WTC11 (cell line): Measurements from ENCODE around the gene KDM4B. TPM values are rescaled to one million over a fixed set of nuclear protein-coding genes. Genes with fewer than 3 reads are reported as not detected.
A peak's percentile ranks its signal among the peaks of the same experiment; 100 is the strongest.
"Not testable (repeated sequence)": the region's sequence is repeated elsewhere in the genome, so short reads cannot be mapped to it uniquely, and the experiment has no call there.

Source experiments
- ATAC-seq: fragments of 200-7000 bp; cut with Tn5 transposase; 2 replicates; pipeline ENCODE4 v1.10.0; 2021; ENCODE audit warnings: mild to moderate bottlenecking, moderate library complexity
- CTCF ChIA-PET: fragments of 300-600 bp; sonication (Branson Sonifier 250); formaldehyde crosslinking; loops from one replicate; lab custom pipeline; 2021; ENCODE audit warnings: antibody characterized with exemption; lab: Charles Lee
- POLR2A ChIA-PET: fragments of 350-600 bp; sonication (Branson Sonifier 250); formaldehyde crosslinking; loops from one replicate; lab custom pipeline; 2021; ENCODE audit warnings: antibody characterized with exemption; lab: Charles Lee
- DNase-seq: peaks from one replicate; pipeline ENCODE4 v3.0.0; 2021; ENCODE audit warnings: low spot score
- H3K27ac Mint-ChIP-seq: 2 replicates; pipeline ENCODE4 v1.8.0; 2021; ENCODE audit warnings: mixed read lengths
- H3K27me3 Mint-ChIP-seq: 2 replicates; pipeline ENCODE4 v1.8.0; 2021; ENCODE audit warnings: low read depth, mild to moderate bottlenecking, moderate library complexity, mixed read lengths
- H3K36me3 Mint-ChIP-seq: 2 replicates; pipeline ENCODE4 v1.8.0; 2021; ENCODE audit warnings: mixed read lengths
- H3K4me1 Mint-ChIP-seq: 2 replicates; pipeline ENCODE4 v1.8.0; 2022; ENCODE audit warnings: mixed read lengths
- H3K4me3 Mint-ChIP-seq: 2 replicates; pipeline ENCODE4 v1.8.0; 2021; ENCODE audit warnings: mild to moderate bottlenecking, moderate library complexity, mixed read lengths
- H3K9me3 Mint-ChIP-seq: 2 replicates; pipeline ENCODE4 v1.8.0; 2021; ENCODE audit warnings: mixed read lengths
- ETV6 ChIP-seq: sonication (generic); formaldehyde crosslinking; IDR thresholded peaks from 2 replicates; pipeline ENCODE4 v1.8.1; 2022; ENCODE audit warnings: mild to moderate bottlenecking, missing genetic modification reagents
- MXD4 ChIP-seq: fragments of 250-450 bp; sonication (Bioruptor Pico); IDR thresholded peaks from 2 replicates; pipeline ENCODE4 v1.8.0; 2021; ENCODE audit warnings: mild to moderate bottlenecking, moderate library complexity, borderline replicate concordance
- NR1H2 ChIP-seq: sonication (generic); formaldehyde crosslinking; IDR thresholded peaks from 2 replicates; pipeline ENCODE4 v1.9.0; 2021; ENCODE audit warnings: mild to moderate bottlenecking, moderate library complexity, missing genetic modification reagents
- NR3C1 ChIP-seq: sonication (generic); formaldehyde crosslinking; conservative IDR thresholded peaks from 2 replicates; pipeline ENCODE4 v1.8.1; 2023; ENCODE audit warnings: low read depth, mild to moderate bottlenecking, missing genetic modification reagents
- OVOL2 ChIP-seq: fragments of 250-450 bp; sonication (Bioruptor Pico); IDR thresholded peaks from 2 replicates; pipeline ENCODE4 v1.9.0; 2021; ENCODE audit warnings: mild to moderate bottlenecking, borderline replicate concordance
- ZNF416 ChIP-seq: fragments of 250-450 bp; sonication (Bioruptor Pico); IDR thresholded peaks from 2 replicates; pipeline ENCODE4 v1.9.0; 2021; ENCODE audit warnings: mild to moderate bottlenecking, inconsistent platforms
- ZNF671 ChIP-seq: fragments of 250-450 bp; sonication (Bioruptor Pico); IDR thresholded peaks from 2 replicates; pipeline ENCODE4 v1.8.0; 2021; ENCODE audit warnings: mild to moderate bottlenecking
- total RNA-seq: library from RNA; stranded (reverse); gene quantifications from 3 replicates; pipeline ENCODE4 v1.2.3, GENCODE V29; 2021
- TF ChIP-seq, protein P1 (sequence below): sonication (generic); formaldehyde crosslinking; IDR thresholded peaks from 2 replicates; pipeline ENCODE4 v1.8.1; 2022; ENCODE audit warnings: low read depth, mild to moderate bottlenecking, moderate library complexity, missing genetic modification reagents, borderline replicate concordance
- TF ChIP-seq, protein P2 (sequence below): fragments of 250-450 bp; sonication (Bioruptor Pico); IDR thresholded peaks from 2 replicates; pipeline ENCODE4 v1.8.0; 2021; ENCODE audit warnings: mild to moderate bottlenecking
- TF ChIP-seq, protein P3 (sequence below): sonication (generic); formaldehyde crosslinking; IDR thresholded peaks from 2 replicates; pipeline ENCODE4 v1.8.1; 2023; ENCODE audit warnings: mild to moderate bottlenecking, missing genetic modification reagents, borderline replicate concordance
- TF ChIP-seq, protein P4 (sequence below): sonication (generic); formaldehyde crosslinking; IDR thresholded peaks from 2 replicates; pipeline ENCODE4 v1.8.1; 2022; ENCODE audit warnings: mild to moderate bottlenecking, moderate library complexity, missing genetic modification reagents
- TF ChIP-seq, protein P5 (sequence below): fragments of 250-450 bp; sonication (Bioruptor Pico); IDR thresholded peaks from 2 replicates; pipeline ENCODE4 v1.9.0; 2021; ENCODE audit warnings: mild to moderate bottlenecking, borderline replicate concordance

KDM4B gene
- total RNA-seq, 1 experiment from 2014 or later, result 43.2 TPM

DNA sequence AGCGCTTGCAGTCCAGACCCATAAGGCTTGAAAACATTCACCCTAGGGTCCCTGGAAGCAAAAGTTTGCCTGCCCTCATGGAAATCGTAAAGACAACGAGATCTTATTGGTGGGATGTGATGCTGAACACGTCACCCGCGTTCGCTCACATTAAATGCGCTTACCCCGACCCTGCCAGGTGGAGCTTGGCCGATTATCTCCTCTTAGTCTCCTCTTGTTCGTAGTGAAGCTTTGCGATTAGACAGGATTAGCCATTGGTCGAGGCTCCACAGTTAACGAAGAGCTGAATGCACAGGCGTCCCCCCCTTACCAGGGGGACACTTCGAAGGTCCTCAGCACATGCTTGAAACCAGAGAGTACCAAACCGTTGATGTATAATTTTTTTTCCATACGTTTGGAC, 16.0 kb upstream of the KDM4B start:
- POLR2A ChIA-PET, result no interaction called here
- Mint-ChIP-seq H3K9me3 (no peaks in the 10 kb centered on the region), H3K4me3 (no peak overlapping the region), H3K27me3 (no peaks in the 10 kb centered on the region), H3K36me3 (peaks cover 45% of the 10 kb centered on the region), H3K4me1 (no peaks in the 10 kb centered on the region), H3K27ac (no peak overlapping the region)
- no peak for DNase-seq
- CTCF ChIA-PET, result interaction anchor here (1.0 kb wide), 1 partner anchor 144 kb away, joined by 3 read pairs; no protein-coding TSS in a partner anchor
- TF ChIP-seq, protein P1, sequence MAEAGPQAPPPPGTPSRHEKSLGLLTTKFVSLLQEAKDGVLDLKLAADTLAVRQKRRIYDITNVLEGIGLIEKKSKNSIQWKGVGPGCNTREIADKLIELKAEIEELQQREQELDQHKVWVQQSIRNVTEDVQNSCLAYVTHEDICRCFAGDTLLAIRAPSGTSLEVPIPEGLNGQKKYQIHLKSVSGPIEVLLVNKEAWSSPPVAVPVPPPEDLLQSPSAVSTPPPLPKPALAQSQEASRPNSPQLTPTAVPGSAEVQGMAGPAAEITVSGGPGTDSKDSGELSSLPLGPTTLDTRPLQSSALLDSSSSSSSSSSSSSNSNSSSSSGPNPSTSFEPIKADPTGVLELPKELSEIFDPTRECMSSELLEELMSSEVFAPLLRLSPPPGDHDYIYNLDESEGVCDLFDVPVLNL (CRISPR knock-in tag), result no peak
- no peak for ATAC-seq

DNA sequence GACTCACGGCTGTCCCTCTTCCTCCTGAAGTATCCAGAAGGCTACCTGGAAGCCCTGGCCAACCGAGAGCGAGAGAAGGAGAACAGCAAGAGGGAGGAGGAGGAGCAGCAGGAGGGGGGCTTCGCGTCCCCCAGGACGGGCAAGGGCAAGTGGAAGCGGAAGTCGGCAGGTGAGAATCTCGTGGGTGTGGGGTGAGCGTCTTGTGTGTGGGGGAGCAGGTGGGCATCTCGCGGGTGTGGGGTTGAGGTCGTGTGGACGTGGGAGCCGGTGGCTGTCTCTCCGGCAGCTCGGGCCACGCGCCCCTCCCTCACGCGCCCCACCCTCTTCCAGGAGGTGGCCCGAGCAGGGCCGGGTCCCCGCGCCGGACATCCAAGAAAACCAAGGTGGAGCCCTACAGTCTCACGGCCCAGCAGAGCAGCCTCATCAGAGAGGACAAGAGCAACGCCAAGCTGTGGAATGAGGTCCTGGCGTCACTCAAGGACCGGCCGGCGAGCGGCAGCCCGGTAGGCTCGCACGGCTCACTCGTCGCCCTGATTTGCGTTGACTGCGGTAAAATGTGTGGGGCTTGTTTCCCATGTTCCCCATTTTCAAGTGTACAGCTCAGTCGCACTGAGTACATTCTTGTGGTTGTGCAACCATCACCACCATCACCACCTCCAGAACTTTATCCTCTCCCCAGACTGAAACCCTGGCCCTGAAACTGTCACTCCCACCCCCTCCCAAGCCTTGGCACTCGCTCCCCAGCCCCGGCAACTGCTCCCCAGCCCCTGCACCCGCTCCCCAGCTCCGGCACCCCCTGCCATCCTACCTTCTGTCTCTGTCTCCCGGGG, 14.4 kb upstream of the KDM4B start:
- H3K27ac Mint-ChIP-seq, result peak overlapping the region; percentile 45; the same call in 1 of the 2 replicates
- POLR2A ChIA-PET, H3K27me3 Mint-ChIP-seq, H3K4me1 Mint-ChIP-seq, DNase-seq, H3K4me3 Mint-ChIP-seq, CTCF ChIA-PET, H3K9me3 Mint-ChIP-seq, ATAC-seq: not testable (repeated sequence)
- peaks cover 38% of the 10 kb centered on the region for H3K36me3 Mint-ChIP-seq

DNA sequence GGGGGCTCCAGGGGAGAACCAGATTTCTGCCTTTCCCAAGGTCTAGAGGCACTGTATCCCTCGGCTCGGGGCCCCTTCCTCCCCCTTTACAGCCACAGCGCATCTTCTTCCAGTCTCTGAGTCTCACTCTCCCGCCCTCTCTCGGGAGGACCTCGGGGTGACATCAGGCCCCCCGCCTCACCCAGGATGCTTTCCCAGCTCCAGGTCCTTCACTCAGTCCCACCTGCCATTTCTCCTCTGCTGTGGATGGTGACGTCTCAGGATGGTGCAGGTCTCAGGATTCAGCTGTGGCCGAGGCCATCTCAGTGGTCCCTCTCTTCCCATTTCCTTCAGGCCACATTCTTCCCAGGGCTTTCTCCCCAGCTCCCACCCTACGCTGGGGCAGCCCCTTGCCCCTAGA, 13.6 kb upstream of the KDM4B start:
- DNase-seq (no peak), ATAC-seq (no peak)
- Mint-ChIP-seq H3K36me3 (peaks cover 39% of the 10 kb centered on the region), H3K4me1 (no peaks in the 10 kb centered on the region), H3K27me3 (no peaks in the 10 kb centered on the region), H3K9me3 (no peaks in the 10 kb centered on the region), H3K4me3 (no peak overlapping the region), H3K27ac (0 out of 2 replicates have a peak overlapping the region, but pooled peaks have one; percentile 36)
- TF ChIP-seq NR1H2, result no peak
- no peak for TF ChIP-seq ETV6 (CRISPR knock-in tag)
- no peak for TF ChIP-seq OVOL2 (CRISPR knock-in tag)
- TF ChIP-seq, protein P2, sequence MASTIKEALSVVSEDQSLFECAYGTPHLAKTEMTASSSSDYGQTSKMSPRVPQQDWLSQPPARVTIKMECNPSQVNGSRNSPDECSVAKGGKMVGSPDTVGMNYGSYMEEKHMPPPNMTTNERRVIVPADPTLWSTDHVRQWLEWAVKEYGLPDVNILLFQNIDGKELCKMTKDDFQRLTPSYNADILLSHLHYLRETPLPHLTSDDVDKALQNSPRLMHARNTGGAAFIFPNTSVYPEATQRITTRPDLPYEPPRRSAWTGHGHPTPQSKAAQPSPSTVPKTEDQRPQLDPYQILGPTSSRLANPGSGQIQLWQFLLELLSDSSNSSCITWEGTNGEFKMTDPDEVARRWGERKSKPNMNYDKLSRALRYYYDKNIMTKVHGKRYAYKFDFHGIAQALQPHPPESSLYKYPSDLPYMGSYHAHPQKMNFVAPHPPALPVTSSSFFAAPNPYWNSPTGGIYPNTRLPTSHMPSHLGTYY (CRISPR knock-in tag), result no peak
- no peak for TF ChIP-seq MXD4
- TF ChIP-seq, protein P3, sequence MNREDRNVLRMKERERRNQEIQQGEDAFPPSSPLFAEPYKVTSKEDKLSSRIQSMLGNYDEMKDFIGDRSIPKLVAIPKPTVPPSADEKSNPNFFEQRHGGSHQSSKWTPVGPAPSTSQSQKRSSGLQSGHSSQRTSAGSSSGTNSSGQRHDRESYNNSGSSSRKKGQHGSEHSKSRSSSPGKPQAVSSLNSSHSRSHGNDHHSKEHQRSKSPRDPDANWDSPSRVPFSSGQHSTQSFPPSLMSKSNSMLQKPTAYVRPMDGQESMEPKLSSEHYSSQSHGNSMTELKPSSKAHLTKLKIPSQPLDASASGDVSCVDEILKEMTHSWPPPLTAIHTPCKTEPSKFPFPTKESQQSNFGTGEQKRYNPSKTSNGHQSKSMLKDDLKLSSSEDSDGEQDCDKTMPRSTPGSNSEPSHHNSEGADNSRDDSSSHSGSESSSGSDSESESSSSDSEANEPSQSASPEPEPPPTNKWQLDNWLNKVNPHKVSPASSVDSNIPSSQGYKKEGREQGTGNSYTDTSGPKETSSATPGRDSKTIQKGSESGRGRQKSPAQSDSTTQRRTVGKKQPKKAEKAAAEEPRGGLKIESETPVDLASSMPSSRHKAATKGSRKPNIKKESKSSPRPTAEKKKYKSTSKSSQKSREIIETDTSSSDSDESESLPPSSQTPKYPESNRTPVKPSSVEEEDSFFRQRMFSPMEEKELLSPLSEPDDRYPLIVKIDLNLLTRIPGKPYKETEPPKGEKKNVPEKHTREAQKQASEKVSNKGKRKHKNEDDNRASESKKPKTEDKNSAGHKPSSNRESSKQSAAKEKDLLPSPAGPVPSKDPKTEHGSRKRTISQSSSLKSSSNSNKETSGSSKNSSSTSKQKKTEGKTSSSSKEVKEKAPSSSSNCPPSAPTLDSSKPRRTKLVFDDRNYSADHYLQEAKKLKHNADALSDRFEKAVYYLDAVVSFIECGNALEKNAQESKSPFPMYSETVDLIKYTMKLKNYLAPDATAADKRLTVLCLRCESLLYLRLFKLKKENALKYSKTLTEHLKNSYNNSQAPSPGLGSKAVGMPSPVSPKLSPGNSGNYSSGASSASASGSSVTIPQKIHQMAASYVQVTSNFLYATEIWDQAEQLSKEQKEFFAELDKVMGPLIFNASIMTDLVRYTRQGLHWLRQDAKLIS (CRISPR knock-in tag), result no peak
- TF ChIP-seq, protein P4, sequence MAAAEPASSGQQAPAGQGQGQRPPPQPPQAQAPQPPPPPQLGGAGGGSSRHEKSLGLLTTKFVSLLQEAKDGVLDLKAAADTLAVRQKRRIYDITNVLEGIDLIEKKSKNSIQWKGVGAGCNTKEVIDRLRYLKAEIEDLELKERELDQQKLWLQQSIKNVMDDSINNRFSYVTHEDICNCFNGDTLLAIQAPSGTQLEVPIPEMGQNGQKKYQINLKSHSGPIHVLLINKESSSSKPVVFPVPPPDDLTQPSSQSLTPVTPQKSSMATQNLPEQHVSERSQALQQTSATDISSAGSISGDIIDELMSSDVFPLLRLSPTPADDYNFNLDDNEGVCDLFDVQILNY (CRISPR knock-in tag), result no peak
- no peak for TF ChIP-seq ZNF416 (CRISPR knock-in tag)
- POLR2A ChIA-PET, result no interaction called here
- CTCF ChIA-PET, result no interaction called here

DNA sequence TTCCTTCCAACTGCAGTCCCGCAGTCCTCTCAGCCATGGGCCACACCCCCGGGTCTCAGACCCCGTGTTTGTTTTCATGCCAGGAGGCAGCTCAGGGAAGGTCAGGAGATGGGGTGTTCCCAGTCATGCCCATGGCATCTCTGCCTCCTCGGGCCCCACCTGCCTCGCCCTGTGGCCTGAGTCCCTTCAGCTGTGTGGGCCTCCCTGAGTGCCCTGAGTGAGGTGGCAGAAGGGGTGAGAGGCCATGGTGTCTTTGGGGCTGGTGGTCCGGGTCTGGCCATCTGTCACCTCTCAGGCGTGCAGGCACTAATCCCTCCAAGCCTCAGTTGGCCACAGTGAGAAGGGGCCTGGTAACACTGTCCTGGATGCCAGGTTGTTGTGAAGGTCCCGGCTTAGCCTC, 10.9 kb upstream of the KDM4B start:
- CTCF ChIA-PET, result no interaction called here
- H3K4me1 Mint-ChIP-seq, result no peaks in the 10 kb centered on the region
- no peak overlapping the region for H3K27ac Mint-ChIP-seq
- POLR2A ChIA-PET, result no interaction called here
- H3K4me3 Mint-ChIP-seq, result no peak overlapping the region
- DNase-seq (no peak), ATAC-seq (no peak)
- H3K9me3 Mint-ChIP-seq, result no peaks in the 10 kb centered on the region
- H3K27me3 Mint-ChIP-seq, result no peaks in the 10 kb centered on the region
- peaks cover 36% of the 10 kb centered on the region for H3K36me3 Mint-ChIP-seq
- TF ChIP-seq NR3C1 (CRISPR knock-in tag) (no peak), ZNF671 (CRISPR knock-in tag) (no peak)
- TF ChIP-seq, protein P5, sequence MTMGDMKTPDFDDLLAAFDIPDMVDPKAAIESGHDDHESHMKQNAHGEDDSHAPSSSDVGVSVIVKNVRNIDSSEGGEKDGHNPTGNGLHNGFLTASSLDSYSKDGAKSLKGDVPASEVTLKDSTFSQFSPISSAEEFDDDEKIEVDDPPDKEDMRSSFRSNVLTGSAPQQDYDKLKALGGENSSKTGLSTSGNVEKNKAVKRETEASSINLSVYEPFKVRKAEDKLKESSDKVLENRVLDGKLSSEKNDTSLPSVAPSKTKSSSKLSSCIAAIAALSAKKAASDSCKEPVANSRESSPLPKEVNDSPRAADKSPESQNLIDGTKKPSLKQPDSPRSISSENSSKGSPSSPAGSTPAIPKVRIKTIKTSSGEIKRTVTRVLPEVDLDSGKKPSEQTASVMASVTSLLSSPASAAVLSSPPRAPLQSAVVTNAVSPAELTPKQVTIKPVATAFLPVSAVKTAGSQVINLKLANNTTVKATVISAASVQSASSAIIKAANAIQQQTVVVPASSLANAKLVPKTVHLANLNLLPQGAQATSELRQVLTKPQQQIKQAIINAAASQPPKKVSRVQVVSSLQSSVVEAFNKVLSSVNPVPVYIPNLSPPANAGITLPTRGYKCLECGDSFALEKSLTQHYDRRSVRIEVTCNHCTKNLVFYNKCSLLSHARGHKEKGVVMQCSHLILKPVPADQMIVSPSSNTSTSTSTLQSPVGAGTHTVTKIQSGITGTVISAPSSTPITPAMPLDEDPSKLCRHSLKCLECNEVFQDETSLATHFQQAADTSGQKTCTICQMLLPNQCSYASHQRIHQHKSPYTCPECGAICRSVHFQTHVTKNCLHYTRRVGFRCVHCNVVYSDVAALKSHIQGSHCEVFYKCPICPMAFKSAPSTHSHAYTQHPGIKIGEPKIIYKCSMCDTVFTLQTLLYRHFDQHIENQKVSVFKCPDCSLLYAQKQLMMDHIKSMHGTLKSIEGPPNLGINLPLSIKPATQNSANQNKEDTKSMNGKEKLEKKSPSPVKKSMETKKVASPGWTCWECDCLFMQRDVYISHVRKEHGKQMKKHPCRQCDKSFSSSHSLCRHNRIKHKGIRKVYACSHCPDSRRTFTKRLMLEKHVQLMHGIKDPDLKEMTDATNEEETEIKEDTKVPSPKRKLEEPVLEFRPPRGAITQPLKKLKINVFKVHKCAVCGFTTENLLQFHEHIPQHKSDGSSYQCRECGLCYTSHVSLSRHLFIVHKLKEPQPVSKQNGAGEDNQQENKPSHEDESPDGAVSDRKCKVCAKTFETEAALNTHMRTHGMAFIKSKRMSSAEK, result no peak
